Suprapubic skin (tissue), 3 donors: ENCODE results near the gene GARNL3.

ENCODE experiments used
- POLR2A ChIP-seq, 2 donors: fragments of 450-650 bp; IDR thresholded peaks; one replicate each; pipeline ENCODE4 v1.6.1; 2017; ENCODE audit warnings: antibody characterized with exemption in 2 of 2, mild to moderate bottlenecking in 2 of 2, moderate library complexity in 2 of 2
- TF ChIP-seq, protein P1 (sequence below), 2 donors: fragments of 200-600 bp in 1 of 2; fragments of 450-650 bp in 1 of 2; sonication (generic) in 1 of 2; IDR thresholded peaks; one replicate each; pipeline ENCODE4 v1.5.1; 2016 to 2019; ENCODE audit warnings: antibody characterized with exemption in 2 of 2, mild to moderate bottlenecking in 1 of 2, moderate library complexity in 1 of 2

DNA sequence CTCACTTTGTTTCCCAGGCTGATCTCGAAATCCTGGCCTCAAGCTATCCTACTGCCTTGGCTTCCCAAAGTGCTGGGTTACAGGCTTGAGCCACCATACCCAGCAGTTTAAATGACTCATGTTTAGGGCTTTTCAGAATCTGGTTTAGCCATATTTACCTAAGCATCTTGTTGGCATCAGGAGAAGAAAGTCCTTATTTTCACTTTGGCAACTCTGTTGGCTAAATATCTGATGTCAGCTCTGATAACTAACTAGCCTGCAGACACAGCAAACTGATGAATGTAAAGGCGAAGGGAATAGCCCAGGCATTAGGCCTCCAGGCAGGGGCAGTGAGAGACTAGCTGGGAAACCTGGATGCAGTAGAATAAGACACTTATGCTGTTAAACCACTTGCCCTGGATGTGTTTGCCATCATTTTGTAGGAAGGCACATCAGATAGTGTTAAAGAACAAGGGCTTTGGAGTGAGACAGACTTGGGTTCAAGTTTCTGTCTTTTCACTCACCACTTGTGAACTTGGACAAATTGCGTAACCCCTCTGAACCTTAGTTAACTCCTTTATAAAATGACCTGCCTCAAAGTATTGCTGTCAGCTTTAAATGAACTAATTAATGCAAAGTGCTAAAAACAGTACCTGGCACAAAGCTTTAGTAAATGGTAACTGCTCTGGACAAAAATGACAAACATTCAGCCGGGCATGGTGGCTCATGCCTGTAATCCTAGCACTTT, 34.7 kb upstream of the GARNL3 start:
- no peak for TF ChIP-seq POLR2A (IDR thresholded peaks at IDR 0.05)
- TF ChIP-seq, protein P1, sequence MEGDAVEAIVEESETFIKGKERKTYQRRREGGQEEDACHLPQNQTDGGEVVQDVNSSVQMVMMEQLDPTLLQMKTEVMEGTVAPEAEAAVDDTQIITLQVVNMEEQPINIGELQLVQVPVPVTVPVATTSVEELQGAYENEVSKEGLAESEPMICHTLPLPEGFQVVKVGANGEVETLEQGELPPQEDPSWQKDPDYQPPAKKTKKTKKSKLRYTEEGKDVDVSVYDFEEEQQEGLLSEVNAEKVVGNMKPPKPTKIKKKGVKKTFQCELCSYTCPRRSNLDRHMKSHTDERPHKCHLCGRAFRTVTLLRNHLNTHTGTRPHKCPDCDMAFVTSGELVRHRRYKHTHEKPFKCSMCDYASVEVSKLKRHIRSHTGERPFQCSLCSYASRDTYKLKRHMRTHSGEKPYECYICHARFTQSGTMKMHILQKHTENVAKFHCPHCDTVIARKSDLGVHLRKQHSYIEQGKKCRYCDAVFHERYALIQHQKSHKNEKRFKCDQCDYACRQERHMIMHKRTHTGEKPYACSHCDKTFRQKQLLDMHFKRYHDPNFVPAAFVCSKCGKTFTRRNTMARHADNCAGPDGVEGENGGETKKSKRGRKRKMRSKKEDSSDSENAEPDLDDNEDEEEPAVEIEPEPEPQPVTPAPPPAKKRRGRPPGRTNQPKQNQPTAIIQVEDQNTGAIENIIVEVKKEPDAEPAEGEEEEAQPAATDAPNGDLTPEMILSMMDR (IDR thresholded peaks at IDR 0.05), result no peak
